ENCODE data around the gene NEUROG1.
"Not testable (repeated sequence)": the region's sequence is repeated elsewhere in the genome, so short reads cannot be mapped to it uniquely, and the experiment has no call there.

The NEUROG1 gene

DNA sequence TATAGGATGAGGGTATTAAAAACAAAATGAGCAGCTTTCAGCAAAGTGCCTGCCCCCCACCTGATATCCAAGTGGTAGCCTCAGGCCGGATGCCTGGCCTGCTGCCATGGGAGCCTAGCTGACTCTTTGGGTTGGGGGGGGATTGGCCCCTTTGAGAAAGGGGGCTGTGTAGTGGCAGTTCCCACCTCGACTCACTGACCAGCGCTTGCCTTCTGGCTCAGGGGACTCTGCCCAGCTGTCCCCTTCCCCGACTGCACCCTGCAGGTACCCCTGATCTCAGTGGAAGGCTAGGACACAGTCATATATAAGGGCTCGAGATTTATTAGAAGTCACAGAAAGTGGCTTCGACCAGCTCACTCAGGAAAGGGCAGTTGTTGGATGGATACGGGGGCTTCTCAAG, 1.5 kb upstream of the NEUROG1 start:
- DNase-seq (ENCODE audit: low read depth), result no peak

- DNase-seq (ENCODE audit: low read depth), result no peak
Measured at GRCh38 chr5:135535420-135535819, 344 bp downstream of the NEUROG1 start.

DNA sequence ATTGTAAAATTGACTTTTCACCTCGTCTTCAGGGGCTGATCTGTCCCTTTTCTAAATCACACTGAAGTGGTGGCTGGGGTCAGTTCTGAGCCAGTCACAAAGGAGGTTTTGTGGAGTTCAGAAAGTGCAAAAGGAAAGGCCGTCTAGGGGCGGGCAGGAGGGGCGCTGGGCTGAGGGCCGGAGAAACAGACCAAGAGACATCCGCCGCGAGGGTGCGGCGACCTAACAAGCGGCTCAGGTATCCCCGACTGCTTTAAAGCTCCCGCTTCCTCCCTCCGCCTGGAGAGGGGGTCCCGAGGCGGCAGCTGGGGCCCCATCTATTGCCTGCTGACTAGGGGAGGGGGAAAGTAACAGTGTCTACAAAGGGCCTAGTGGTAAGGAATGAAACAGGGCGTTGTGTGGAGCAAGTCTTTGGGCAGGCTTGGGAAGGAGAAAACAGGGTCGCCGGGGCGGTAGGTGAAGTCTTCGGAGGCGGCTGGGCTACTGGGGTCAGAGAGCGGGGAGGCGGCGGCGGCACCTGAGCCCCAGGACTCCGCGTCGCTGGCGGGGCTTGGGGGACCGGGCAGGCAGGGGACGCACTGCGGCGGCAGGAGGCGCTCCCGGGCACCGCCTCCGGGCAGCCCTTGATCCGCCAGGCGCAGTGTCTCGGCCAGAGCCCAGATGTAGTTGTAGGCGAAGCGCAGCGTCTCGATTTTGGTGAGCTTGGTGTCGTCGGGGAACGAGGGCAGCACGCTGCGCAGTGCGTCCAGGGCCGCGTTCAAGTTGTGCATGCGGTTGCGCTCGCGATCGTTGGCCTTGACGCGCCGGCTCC, 950 bp downstream of the NEUROG1 start:
- no peak for DNase-seq (ENCODE audit: low read depth)

- DNase-seq (ENCODE audit: low read depth), result no peak
Measured at GRCh38 chr5:135533794-135534193, 2.0 kb downstream of the NEUROG1 start.

DNA sequence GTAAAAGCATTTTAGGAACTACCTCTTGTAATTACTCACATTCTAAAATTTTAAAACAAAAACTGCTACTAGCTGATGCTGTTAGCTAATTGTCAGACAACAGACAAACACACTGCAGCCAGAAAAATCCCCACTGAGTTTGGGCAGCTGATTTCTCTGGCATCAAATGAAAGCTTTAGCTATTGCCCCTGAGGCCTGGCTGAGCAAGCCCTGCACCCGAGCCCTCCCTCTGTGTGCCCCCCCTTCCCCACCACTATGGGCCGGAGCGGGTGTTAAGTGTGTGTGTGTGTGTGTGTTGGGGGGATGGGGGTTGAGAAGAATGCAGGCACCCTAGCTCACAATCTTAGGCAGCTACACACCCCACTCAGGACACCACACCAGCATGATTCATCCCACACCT, 2.4 kb downstream of the NEUROG1 start:
- DNase-seq (ENCODE audit: low read depth), result no peak

- not testable (repeated sequence) for DNase-seq (ENCODE audit: low read depth)
Measured at GRCh38 chr5:135529576-135529975, 6.2 kb downstream of the NEUROG1 start.

GRCh38 chr5:135526924-135527323, 8.8 kb downstream of the NEUROG1 start:
- DNase-seq (ENCODE audit: low read depth), result no peak

DNA sequence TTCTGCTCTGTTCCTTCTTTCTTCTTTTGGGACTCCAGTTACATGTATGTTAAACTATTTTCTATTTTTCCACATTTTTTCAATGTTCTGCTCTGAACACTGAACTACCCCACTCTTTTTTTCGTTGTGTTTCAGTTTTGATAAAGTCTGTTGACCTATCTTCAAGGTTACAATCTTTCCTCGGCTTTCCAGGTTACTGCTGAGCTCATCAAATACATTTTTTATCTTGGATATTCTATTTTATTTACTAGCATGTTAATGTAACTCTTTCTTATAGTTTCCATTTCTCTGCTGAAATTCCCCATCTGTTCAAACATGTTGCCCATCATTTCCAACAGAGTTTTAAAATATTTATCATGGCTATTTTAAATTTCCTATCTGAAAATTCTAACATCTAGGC, 13.8 kb downstream of the NEUROG1 start:
- no peak for DNase-seq (ENCODE audit: low read depth)

DNA sequence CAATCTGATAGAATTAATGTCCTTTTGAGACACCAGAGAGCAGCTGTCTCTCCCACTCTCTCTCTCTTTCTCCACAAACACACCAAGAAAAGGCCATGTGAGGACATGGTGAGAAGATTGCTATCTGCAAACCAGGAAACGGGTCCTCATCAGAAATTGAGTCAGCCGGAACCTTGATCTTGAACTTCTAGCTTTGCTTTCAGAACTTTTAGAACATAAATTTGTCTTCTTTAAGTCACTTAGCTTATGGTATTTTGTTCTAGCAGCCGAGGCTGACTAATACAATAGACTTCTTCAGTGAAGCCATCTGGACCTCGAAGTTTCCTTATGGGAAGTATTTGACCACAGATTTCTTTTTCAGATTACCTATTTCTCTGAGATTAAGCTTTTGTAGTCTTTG, 18.1 kb downstream of the NEUROG1 start:
- no peak for DNase-seq (ENCODE audit: low read depth)

DNA sequence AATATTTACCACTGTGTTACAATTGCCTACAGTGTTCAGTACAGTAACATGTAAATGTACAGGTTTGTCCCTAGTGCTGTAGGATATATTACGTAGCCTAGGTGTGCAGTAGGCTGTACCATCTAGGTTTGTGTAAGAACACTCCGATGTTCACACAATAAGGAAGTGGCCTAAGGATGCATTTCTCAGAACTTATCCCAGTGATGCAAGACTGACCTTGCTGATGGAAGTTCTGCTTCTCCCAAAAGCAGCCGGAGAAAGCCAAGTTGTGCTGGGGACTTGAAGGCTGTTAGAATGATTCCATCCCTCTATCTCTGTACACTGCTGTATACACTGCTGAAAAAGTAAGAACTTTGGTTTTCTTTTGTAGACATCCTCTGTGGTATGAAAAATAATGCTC, 21.6 kb downstream of the NEUROG1 start:
- no peak for DNase-seq (ENCODE audit: low read depth)

- peak; percentile 3 for DNase-seq (ENCODE audit: low read depth)
Measured at GRCh38 chr5:135511761-135512575, 23.8 kb downstream of the NEUROG1 start.

- no peak for DNase-seq (ENCODE audit: low read depth)
Measured at GRCh38 chr5:135509995-135510394, 25.8 kb downstream of the NEUROG1 start.

GRCh38 chr5:135508496-135509005, 27.2 kb downstream of the NEUROG1 start:
- no peak for DNase-seq (ENCODE audit: low read depth)

GRCh38 chr5:135505973-135506372, 29.8 kb downstream of the NEUROG1 start:
- no peak for DNase-seq (ENCODE audit: low read depth)

GRCh38 chr5:135504376-135504775, 31.4 kb downstream of the NEUROG1 start:
- no peak for DNase-seq (ENCODE audit: low read depth)

DNA sequence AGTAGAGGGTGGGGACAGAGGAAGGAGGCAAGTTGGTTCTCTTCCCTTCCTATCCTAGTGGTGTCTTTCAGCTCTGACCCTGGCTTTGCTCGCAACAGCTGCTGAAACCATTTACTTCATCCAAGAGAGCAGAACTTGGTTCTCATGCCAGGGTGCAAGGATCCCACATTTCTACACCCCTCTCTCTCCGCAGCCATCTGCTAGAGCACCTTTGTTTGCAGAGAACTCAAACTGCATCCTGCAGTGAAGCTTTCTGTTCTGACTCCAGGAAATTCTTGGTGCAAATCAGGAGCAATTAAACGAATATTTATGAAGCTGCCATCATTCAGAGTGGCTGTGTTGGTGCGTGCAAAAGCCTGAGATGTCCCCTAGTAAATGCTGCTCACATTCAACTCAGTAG, 31.9 kb downstream of the NEUROG1 start:
- DNase-seq (ENCODE audit: low read depth), result no peak

- no peak for DNase-seq (ENCODE audit: low read depth)
Measured at GRCh38 chr5:135502836-135503520, 32.8 kb downstream of the NEUROG1 start.

GRCh38 chr5:135501965-135502364, 33.8 kb downstream of the NEUROG1 start:
- no peak for DNase-seq (ENCODE audit: low read depth)

- DNase-seq (ENCODE audit: low read depth), result no peak
Measured at GRCh38 chr5:135498637-135498995, 37.1 kb downstream of the NEUROG1 start.

DNA sequence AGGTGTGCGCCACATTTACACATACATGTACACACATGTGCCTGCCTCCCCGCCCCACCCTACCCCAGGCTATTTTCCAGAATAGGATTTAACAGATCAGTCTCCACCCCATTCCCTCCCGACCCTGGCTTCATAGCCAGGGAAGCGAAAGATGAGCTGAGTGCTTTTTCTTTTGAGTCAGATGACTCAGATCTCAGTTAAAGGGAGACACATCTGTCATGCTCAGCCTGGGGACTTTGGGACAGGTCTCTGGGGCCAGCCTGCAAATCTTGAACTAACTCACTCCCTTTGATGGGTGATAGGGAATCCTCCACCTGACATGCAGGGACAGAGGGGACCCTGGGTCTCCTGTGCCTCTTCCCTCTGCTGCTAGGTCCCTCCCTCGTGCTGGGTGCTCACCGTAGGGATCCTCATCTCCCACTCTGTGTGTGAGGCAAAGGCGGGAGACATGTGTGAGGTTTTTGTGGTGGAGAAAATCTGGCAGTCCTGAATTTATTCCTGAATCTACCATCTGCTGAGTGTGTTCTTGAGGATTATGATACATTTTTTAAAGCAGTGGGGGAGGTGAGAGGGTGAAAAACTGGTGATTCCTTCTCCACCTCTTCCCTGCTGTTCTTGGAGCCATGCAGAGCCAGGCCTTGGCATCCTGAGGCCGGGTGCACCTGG, 37.7 kb downstream of the NEUROG1 start:
- DNase-seq (ENCODE audit: low read depth), result no peak

DNA sequence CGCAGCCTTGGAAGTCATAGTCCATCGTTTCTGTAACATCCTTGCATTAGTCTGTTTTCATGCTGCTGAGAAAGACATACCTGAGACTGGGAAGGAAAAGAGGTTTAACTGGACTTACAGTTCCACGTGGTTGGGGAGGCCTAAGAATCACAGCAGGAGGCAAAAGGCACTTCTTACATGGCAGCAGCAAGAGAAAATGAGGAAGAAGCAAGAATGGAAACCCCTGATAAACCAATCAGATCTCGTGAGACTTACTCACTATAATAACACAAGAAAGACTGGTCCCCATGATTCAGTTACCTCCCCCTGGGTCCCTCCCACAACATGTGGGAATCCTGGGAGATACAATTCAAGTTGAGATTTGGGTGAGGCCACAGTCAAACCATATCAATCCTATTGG, 40.2 kb downstream of the NEUROG1 start:
- not testable (repeated sequence) for DNase-seq (ENCODE audit: low read depth)

- no peak for DNase-seq (ENCODE audit: low read depth)
Measured at GRCh38 chr5:135494196-135494595, 41.6 kb downstream of the NEUROG1 start.

All from amniotic epithelial cell (primary cell).